Activated naive CD8-positive, alpha-beta T cell treated with anti-CD3 and anti-CD28 coated beads, Interleukin-2, amount 50 U/mL, for 16 hours (primary cell): Measurements from ENCODE around the gene NANS.
"Not testable (repeated sequence)": the region's sequence is repeated elsewhere in the genome, so short reads cannot be mapped to it uniquely, and the experiment has no call there.

ENCODE experiments used
- DNase-seq: peaks from one replicate; pipeline ENCODE4 v3.0.0-alpha.2; 2020; ENCODE audit warnings: low read depth, low spot score

The NANS gene

GRCh38 chr9:98076514-98076890 lies 20.0 kb downstream of the NANS start:
- not testable (repeated sequence) for DNase-seq

DNA sequence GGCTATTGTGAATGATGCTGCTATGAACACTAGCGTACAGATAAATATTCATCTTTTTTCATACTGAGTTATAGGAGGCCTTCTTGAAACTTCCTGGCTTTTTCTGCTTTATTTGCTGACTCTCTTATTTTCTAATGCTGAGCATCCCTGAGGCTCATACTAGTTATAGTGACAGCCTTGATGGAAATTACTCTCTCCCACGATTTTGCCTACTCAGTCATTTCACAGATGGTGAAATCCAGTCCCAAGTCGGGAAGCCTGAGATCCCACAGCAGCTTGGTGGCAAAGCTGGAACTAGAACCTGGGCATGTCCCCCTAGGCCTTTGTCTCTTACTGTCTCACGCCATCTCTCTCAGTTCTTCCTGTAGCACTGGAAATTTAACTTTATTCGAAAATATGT lies 22.4 kb downstream of the NANS start:
- DNase-seq: no peak

DNA sequence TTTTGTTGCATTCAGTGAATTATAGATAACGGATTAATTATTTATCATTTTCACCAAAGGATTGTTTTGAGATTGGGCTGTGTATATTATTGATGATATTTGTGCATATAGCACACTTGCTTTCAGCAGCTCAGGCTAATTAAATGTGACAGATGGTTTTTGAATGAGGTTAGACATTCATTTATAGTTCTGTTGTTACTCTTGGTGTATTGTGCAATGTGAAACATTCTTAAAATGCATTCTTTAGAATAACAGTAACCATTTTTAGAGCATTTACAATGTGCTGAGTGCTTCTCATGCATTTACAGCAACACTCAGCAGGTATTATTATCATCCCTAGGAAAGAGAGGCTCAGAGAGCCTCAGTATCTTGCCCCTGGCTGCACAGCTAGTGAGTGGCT lies 23.8 kb downstream of the NANS start:
- DNase-seq: no peak

GRCh38 chr9:98080780-98081179 lies 24.2 kb downstream of the NANS start:
- no peak for DNase-seq

DNA sequence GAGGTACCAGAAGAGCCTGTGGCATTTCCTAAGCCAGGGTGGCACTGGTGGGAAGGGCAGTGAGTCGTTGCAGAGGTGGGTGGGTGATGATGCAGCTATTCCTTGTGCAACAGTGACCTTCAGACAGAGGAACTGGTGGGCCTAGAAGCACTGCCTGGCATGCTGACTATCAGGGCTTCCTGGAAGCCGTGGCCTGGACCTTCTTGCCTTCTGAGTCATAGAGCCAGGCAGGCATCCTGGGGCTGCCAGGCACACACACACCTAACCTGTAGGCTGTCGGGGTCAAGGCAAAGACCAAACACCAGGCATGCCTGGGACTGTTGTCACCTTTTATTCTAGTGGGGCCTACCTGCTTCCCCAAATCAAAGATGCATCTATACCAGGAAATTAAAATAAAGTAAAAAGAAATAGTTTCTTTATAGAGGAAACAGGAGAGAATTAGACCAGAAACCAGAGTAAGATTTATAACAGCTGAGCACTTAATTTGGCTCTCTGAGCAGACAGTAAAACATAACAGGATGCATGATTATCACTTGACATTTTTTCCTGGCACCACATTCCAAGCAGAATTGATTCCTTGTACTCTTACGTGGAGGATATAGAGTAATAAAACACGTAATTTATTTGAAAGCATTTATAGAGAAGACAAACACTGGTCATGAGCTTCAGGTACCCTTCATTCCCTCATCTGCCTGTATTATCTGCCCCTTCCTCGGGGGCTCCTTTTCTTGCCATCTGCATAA lies 25.1 kb downstream of the NANS start:
- DNase-seq: no peak

DNA sequence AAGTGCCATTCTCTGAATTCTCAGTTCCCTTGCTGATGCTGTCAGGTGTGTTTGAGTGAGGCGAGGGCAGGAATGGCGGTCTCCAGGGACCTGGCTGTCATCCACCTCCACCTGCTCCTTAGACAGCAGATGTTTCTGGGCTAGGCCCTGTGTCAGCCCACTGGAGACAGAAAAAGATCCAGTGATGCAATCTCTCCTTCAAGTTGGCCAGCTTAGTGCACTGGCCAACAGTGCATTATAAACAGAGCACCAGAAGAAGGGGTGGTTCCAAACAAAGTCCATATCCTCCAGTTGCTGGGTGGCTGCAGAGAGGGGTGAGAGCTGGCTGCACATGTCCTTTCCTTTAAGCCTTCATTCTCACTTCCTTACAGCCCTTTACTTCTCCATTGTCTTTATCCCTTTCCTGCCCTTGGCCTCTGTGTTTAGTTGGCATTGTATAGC lies 26.5 kb downstream of the NANS start:
- DNase-seq: no peak

DNA sequence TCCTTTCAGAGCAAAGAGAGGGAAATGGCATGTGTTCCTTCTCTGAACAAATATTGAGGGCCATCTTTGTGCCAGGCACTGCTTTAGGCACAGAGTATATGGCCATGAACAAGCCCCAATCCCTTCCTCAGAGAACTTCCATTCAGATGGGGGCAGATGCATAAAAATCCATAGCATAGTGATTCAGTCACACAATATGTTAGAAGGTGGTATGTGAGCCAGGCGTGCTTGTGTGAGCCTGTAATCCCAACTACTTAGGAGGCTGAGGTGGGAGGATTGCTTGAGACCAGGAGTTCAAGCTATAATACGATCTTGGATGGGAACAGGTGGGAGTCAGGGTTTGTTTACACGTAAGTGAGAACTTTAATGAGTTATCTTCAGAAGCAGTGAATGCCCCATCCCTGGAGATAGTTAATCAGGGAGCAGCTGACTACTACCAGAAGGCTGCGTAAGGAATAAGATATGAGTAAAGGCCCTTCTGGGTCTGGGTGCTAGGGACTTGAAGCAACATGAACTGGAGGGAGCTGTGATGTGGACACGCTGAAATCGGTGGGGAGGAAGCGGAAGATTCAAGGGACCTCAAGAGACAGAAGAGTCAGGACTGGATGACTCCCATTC lies 27.1 kb downstream of the NANS start:
- no peak for DNase-seq

GRCh38 chr9:98084396-98084795 lies 27.9 kb downstream of the NANS start:
- no peak for DNase-seq

GRCh38 chr9:98085058-98085457 lies 28.5 kb downstream of the NANS start:
- DNase-seq: no peak

DNA sequence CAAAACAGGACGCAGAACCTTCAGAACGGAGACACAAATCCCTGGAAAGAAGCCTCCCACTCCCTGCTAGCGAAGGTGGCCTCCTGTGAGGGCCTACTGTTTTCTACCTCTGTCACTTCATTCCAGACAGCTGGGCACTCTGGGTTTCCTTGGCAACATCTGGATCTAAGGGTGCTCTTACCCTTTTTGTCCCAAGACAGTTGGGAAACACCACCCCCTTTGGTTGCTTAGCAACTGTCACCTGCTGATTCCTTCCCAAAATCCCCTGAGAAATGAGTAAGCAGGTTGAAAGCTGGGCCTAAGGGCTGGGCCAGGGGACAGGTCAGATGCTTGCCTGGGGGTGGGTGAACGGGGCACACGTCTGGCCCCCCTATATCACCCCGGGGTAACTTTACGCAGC lies 29.4 kb downstream of the NANS start:
- no peak for DNase-seq

DNA sequence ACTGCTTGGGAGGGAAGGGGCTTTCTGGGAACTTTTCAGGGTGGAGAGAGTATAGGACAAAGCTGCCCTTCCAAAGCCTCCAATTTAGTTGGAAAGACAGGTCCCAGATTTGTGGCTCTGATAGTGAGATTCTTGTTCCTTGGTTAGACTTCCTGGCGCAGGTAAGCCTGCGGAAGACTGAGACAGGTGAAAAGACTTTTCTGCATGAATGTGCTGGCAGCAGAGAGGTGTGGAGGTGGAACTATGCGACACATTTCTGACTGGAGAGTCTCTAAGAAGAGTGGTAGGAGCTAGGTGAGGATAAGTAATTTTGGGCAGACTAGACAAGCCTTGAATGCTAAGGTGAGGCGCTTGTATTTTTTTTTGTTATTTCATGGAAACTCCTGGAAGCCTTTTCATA lies 29.9 kb downstream of the NANS start:
- no peak for DNase-seq

DNA sequence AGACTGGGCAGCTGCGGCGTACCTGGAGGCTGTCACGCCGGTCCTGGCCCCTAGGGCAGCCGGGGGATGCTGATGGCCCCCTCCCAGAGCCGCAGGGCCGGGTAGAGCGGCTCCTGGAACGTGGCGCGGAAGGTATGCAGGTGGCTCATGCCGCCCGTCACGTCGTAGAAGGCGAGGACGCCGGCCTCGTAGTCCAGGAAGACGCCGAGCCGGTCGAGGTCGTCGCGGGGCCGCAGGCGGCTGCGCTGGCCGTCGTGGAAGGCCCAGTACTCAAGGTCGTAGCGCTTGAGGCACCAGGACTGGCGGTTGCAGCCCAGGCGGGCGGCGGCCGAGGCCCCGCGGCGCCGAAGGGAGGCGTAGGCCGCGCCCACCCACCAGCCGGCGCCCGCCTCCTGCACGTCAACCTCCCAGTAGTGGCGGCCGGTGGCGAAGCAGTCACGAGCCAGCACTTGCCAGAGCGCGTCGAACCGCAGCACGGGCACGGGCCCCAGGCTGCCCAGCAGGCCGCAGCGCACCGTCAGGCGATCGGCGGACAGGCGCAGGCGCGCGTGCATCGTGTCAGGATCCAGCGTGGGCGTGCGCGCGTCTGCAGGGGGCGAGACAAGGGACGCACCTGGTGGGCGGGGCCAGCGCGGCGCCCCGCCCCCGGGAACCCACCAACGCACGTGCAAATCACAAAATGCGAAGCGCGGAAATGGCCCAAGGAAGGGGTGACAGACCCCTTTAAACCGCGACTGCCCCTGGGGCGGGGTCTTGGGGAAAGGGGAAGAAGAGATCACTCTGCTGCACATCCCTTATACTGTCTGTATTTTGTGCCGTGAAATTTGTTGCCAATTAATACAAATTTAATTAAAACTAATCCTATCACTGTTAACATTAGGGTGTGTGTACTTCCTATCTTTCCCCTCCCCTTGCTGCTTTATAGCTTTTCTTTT lies 31.2 kb downstream of the NANS start:
- no peak for DNase-seq

GRCh38 chr9:98090674-98091073 lies 34.1 kb downstream of the NANS start:
- not testable (repeated sequence) for DNase-seq

DNA sequence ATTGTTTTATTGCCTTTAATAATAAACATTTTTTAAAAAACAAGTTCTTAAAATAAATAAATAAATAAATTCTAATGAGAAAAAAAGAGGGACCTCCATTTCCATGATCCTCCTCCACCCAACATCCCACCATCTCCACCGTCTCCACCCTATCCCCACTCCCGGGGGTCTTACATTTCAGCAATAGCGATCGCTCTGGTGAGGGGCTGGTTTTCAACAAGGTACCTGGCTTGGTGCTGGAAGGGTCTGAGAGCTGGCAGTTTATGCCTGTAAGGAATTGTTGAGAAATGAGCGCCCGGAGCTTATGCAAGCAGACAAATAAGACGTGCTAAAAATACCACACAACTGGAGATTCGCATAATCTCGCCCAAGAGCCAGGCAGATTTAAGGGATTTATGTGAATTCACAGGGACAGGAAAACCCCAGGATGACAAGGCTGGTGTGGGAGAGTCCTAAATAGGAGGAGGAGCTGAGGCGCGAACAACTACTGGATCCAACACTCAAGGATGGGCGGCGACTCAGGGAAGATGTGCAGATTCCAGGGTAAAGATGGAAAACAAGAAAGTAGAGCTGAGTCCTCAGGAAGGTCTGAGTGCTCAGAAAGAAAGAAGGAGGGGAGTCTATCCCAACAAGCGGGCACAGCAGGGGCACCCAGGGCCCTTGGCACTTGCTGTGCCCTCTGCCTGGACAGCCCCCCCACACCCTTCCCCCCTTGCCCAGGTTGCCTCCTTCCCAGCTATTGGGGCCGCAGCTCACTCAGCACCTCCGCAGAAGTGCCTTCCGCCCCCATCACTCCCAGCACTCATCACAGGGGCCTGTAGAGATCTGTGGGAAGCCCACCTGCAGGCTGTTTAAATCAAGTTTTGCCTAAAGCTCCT lies 35.4 kb downstream of the NANS start:
- no peak for DNase-seq

DNA sequence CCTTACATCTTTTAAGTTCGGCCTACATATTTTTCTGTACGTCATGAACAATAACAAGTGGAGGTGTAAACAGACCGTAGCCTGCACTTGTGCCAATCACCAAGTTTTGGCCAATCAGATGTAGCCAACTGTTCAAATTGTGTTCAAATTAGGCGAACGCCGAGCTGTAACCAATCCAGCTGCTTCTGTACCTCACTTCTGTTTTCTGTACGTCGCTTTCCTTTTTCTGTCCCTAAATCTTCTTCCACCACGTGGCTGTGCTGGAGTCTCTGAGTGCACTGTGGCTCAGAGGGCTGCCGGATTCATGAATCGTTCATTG lies 36.0 kb downstream of the NANS start:
- no peak for DNase-seq

- DNase-seq: no peak
These were observed 37.8 kb downstream of the NANS start for GRCh38 chr9:98094316-98094715.

- DNase-seq: no peak
These were observed 38.3 kb downstream of the NANS start for GRCh38 chr9:98094851-98095250.

DNA sequence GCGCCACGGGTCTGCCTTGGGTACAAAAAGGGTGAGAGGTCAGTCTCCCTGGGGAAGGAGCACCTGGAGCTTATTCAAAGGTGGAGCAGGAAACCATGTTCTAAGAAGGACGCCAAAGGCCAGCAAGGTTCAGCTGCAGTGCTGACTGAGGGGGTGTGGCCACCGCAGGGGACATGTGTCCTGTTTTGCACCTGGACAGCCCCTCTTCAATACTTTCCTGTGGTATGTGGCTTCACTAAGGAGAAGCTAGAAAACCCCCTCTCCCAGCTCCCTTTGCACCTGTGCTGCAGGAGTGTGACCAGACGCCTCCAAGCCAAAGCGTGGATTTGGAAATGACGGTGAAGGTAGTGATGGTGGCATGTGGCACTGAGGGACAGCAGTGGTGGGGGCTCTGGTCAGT lies 38.9 kb downstream of the NANS start:
- DNase-seq: no peak

DNA sequence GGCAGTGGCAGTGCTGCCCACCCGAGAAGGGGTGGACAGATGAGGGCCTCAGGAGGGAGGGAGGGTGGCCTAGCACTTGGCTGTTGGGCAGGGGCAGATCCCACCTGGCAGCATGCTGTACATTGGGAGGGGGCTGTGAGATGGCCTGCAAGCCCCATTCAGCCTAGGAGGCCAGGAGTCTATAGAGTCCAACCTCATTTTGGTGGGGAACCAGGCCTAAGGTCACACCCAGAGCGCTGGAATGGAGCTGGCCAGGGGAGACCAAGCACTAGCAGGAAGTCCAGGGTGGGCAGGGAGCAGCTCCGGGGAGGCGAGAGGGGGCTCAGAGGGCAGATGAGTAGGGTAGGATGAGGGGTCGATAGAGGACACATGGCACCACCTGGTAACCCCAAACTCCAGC lies 39.6 kb downstream of the NANS start:
- DNase-seq: no peak

- DNase-seq: no peak
These were observed 41.3 kb downstream of the NANS start for GRCh38 chr9:98097836-98098235.

DNA sequence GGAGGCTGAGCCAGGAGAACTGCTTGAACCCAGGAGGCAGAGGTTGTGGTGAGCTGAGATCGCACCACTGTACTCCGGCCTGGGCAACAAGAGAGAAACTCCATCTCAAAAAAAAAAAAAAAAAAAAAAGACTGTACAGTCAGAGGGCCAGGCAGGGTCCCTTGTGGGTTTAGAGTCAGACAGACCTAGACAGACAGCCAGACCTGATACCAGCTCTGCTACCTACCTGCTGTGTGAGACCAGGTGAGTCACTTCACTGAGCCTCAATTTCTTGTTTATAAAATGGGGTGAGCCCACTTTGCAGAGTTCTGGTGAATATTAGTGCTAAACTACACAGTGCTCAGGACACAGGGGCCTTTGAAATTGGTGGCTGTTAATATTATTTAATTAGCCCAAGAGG lies 42.8 kb downstream of the NANS start:
- no peak for DNase-seq

- no peak for DNase-seq
These were observed 43.4 kb downstream of the NANS start for GRCh38 chr9:98099898-98100297.
